ENCODE measurements around the gene KIAA1217. TPM values are rescaled to one million over a fixed set of nuclear protein-coding genes. Genes with fewer than 3 reads are reported as not detected.

KIAA1217 gene
- polyA plus RNA-seq, 2 of the 4 experiments (the other 2 are of a cell fraction) = 1.5 to 2.7 TPM

DNA sequence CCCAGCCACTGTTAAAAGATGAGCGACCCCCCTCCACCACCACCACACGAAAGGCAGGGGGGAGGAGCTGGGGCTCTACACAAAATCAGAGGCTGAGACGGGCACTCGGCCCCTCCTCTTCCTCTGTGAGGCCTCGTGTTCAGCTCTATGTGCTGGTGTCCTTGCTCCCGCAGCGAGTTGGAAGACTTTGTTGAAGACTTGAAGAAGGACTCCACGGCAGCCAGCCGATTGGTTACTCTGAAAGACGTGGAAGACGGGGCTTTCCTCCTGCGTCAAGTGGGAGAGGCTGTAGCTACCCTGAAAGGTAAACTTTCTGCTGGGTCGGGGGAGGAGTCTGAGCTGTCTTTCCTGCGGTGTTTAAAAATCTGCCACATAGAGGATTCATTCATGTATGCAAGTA lies 311.0 kb downstream of the KIAA1217 start:
- ATAC-seq (no peak; a peak in 1 of 6 replicates), DNase-seq (ENCODE audit: low read depth in 1 of 2, low spot score in 1 of 2) (no peak), FAIRE-seq (no peak)
- no peak for TF ChIP-seq POLR2A (IDR thresholded peaks at IDR 0.05; ENCODE audit: low read length)
- no peak for TF ChIP-seq JUN (IDR thresholded peaks at IDR 0.05)
- TF ChIP-seq RCOR1 (IDR thresholded peaks at IDR 0.05; ENCODE audit: low read depth, low read length) = no peak
- TF ChIP-seq HES2 (IDR thresholded peaks at IDR 0.05) = no peak
- no peak for TF ChIP-seq MAFK (IDR thresholded peaks at IDR 0.05; ENCODE audit: partially characterized antibody)
- no peak for TF ChIP-seq MYC (IDR thresholded peaks at IDR 0.05; ENCODE audit: borderline replicate concordance, low read length)
- no peak for TF ChIP-seq RFX5 (IDR thresholded peaks at IDR 0.05)
- Histone ChIP-seq H3K9me3 (no peaks in the 10 kb centered on the region), H3K4me2 (no peak overlapping the region), H3K27ac (no peak overlapping the region), H3K4me1 (no peaks in the 10 kb centered on the region), H3K4me3 (no peak overlapping the region)
- CTCF ChIA-PET = interaction anchor here (0.5 to 6.2 kb wide), 11 partner anchors 9 to 634 kb away, joined by 3 to 89 read pairs (median 7); no protein-coding TSS in a partner anchor
- 87% methylated on average over 14 of the region's 14 CpGs for WGBS (ENCODE audit: missing lambda C conversion rate)
- POLR2A ChIA-PET = no interaction called here

DNA sequence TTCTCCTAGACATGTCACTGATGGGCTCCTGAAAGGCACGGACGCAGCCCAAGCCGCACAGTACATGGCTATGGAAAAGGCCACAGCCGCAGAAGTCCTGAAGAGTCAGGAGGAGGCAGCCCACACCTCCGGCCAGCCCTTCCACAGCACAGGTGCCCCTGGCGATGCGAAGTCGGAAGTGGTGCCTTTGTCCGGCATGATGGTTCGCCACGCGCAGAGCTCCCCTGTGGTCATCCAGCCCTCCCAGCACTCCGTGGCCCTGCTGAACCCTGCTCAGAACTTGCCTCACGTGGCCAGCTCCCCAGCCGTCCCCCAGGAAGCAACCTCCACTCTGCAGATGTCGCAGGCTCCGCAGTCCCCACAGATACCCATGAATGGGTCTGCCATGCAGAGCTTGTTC lies 315.4 kb downstream of the KIAA1217 start:
- CTCF ChIA-PET = interaction anchor here (0.9 kb wide), 1 partner anchor 529 kb away, joined by 3 read pairs; no protein-coding TSS in a partner anchor
- Histone ChIP-seq H3K4me2 (no peak overlapping the region), H3K4me1 (no peaks in the 10 kb centered on the region), H3K27ac (no peak overlapping the region), H3K4me3 (no peak overlapping the region), H3K9me3 (no peaks in the 10 kb centered on the region)
- 92% methylated on average over 6 of the region's 17 CpGs for WGBS (ENCODE audit: missing lambda C conversion rate)
- FAIRE-seq (no peak), DNase-seq (ENCODE audit: low read depth in 1 of 2, low spot score in 1 of 2) (no peak), ATAC-seq (no peak)
- TF ChIP-seq CTCF (IDR thresholded peaks at IDR 0.05) = no peak
- POLR2A ChIA-PET = no interaction called here

- TF ChIP-seq HES2 (IDR thresholded peaks at IDR 0.05) = no peak
- TF ChIP-seq JUN (IDR thresholded peaks at IDR 0.05) = no peak
- TF ChIP-seq POLR2AphosphoS2 (conservative IDR thresholded peaks at IDR 0.05; ENCODE audit: low read length) = no peak
- TF ChIP-seq ZC3H11A (IDR thresholded peaks at IDR 0.05) = no peak
- TF ChIP-seq TP53 (CRISPR knock-in tag; IDR thresholded peaks at IDR 0.05) = no peak
- no peak for TF ChIP-seq NR3C1 (IDR thresholded peaks at IDR 0.05)
- no peak for TF ChIP-seq HOXB5 (CRISPR knock-in tag; IDR thresholded peaks at IDR 0.05)
- TF ChIP-seq MAZ (IDR thresholded peaks at IDR 0.05; ENCODE audit: borderline replicate concordance, low read depth, low read length) = no peak
- TF ChIP-seq JUNB (IDR thresholded peaks at IDR 0.05) = no peak
- no peak for TF ChIP-seq EHMT2 (IDR thresholded peaks at IDR 0.05; ENCODE audit: low read depth)
- no peak for TF ChIP-seq NFE2L2 (conservative IDR thresholded peaks at IDR 0.05; ENCODE audit: low read length)
- TF ChIP-seq FOSL2 (IDR thresholded peaks at IDR 0.05) = no peak
- TF ChIP-seq FOSL2 (CRISPR knock-in tag; IDR thresholded peaks at IDR 0.05) = no peak
- TF ChIP-seq MAX (IDR thresholded peaks at IDR 0.05) = no peak
- TF ChIP-seq PHF8 (IDR thresholded peaks at IDR 0.05; ENCODE audit: borderline replicate concordance, low read depth) = no peak
- Histone ChIP-seq H3K4me2 (no peak overlapping the region), H3K4me1 (no peaks in the 10 kb centered on the region), H3K9me3 (no peaks in the 10 kb centered on the region), H3K4me3 (no peak overlapping the region), H3K27ac (no peak overlapping the region)
- WGBS (ENCODE audit: missing lambda C conversion rate) = 91% methylated on average over 13 of the region's 13 CpGs
- POLR2A ChIA-PET = no interaction called here
- FAIRE-seq (no peak), ATAC-seq (no peak), DNase-seq (ENCODE audit: low read depth in 1 of 2, low spot score in 1 of 2) (no peak)
- CTCF ChIA-PET = interaction anchor here (1.3 kb wide), 1 partner anchor 9 kb away, joined by 4 read pairs; no protein-coding TSS in a partner anchor
Observed at GRCh38 chr10:24526085-24526649, 317.2 kb downstream of the KIAA1217 start.
